Endodermal cell (in vitro differentiated cells): ENCODE results near the gene TBC1D4. TPM values are rescaled to one million over a fixed set of nuclear protein-coding genes. Genes with fewer than 3 reads are reported as not detected.

ENCODE experiments used
- DNase-seq: peaks from one replicate; pipeline ENCODE4 v3.0.0-alpha.2; 2017
- H3K27ac ChIP-seq: 2 replicates; pipeline ENCODE4 v1.5.1; 2013; ENCODE audit warnings: mild to moderate bottlenecking, low read depth, low read length, moderate library complexity
- H3K27me3 ChIP-seq: 2 replicates; pipeline ENCODE4 v1.6.1; 2013; ENCODE audit warnings: mild to moderate bottlenecking, low read length, moderate library complexity; ENCODE audit not compliant: insufficient read depth, control insufficient read depth, poor library complexity, severe bottlenecking
- H3K36me3 ChIP-seq: 2 replicates; pipeline ENCODE4 v1.7.0; 2013; ENCODE audit warnings: mild to moderate bottlenecking, low read length, moderate library complexity; ENCODE audit not compliant: control insufficient read depth, insufficient read depth
- H3K4me1 ChIP-seq: one replicate; pipeline ENCODE4 v1.7.0; 2013; ENCODE audit warnings: low read length; ENCODE audit not compliant: control insufficient read depth, insufficient read depth
- H3K4me3 ChIP-seq: 2 replicates; pipeline ENCODE4 v1.5.1; 2013; ENCODE audit warnings: mild to moderate bottlenecking, low read length, moderate library complexity
- H3K9ac ChIP-seq: 2 replicates; pipeline ENCODE4 v1.6.1; 2013; ENCODE audit warnings: mild to moderate bottlenecking, low read length, moderate library complexity; ENCODE audit not compliant: poor library complexity, severe bottlenecking; ENCODE audit errors: extremely low read depth
- H3K9me3 ChIP-seq: 2 replicates; pipeline ENCODE4 v1.6.1; 2013; ENCODE audit warnings: mild to moderate bottlenecking, low read length, moderate library complexity; ENCODE audit not compliant: control insufficient read depth
- H3K27ac Mint-ChIP-seq: 2 replicates; pipeline ENCODE4 v1.8.0; 2020; ENCODE audit warnings: mixed read lengths
- H3K27me3 Mint-ChIP-seq: 2 replicates; pipeline ENCODE4 v1.8.0; 2021; ENCODE audit warnings: mild to moderate bottlenecking, mixed read lengths; ENCODE audit not compliant: insufficient read depth
- H3K36me3 Mint-ChIP-seq: 2 replicates; pipeline ENCODE4 v1.8.0; 2020; ENCODE audit warnings: low read depth, mixed read lengths
- H3K4me1 Mint-ChIP-seq: 2 replicates; pipeline ENCODE4 v1.8.0; 2020; ENCODE audit warnings: mixed read lengths
- H3K4me3 Mint-ChIP-seq: 2 replicates; pipeline ENCODE4 v1.8.0; 2020; ENCODE audit warnings: mild to moderate bottlenecking, moderate library complexity, mixed read lengths
- H3K9me3 Mint-ChIP-seq: 2 replicates; pipeline ENCODE4 v1.8.0; 2020; ENCODE audit warnings: mild to moderate bottlenecking, mixed read lengths
- WGBS, 2 experiments: methylation state at CpG; one replicate each; pipeline versions ENCODE4 v1.1.5 to v1.1.7; 2013; ENCODE audit warnings: missing lambda C conversion rate in 2 of 2, mixed read lengths in 1 of 2; ENCODE audit not compliant: insufficient coverage in 1 of 2, insufficient read length in 1 of 2; 5-methylcytosine and 5-hydroxymethylcytosine counted together
- total RNA-seq, 2 donors: library from RNA; stranded (reverse); fragmentation: NEBNext Ultra II Directional in 1 of 2; extraction: Animal tissue kit (Norgen Biotek cat#: 25700) in 1 of 2; gene quantifications; 2 replicates in 1 of 2; 3 replicates in 1 of 2; pipeline ENCODE4 v1.2.1, GENCODE V29; 2021
- TF ChIP-seq, protein P1 (sequence below): fragments of 200-600 bp; sonication (generic); conservative IDR thresholded peaks from 2 replicates; pipeline ENCODE4 v1.5.0; 2021; ENCODE audit warnings: antibody characterized with exemption, mild to moderate bottlenecking

Gene TBC1D4
- total RNA-seq, 2 donors from 2014 or later, result 3.2 to 4.7 TPM

DNA sequence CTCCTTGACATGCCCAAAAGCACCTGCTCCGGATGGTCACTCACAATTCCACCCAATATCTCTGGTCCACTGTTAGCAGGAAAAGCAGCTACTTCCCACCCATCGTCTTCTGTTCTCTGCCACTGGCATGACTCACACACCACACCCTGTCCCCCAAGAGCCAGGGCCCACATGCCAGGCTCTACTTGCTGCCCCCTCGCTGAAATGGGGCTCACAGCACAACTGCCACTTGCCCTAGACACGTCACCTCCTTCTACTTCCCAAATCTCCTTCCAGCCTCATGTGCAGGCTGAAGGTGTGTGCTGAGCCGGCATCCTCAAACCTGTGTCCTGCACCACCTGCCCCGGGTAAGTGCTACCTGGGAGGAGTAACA is 65.0 kb downstream of the TBC1D4 start:
- H3K4me1 Mint-ChIP-seq, result peaks cover 2% of the 10 kb centered on the region
- 87 to 95% methylated on average over 3 to 6 of the region's 6 CpGs for WGBS, 2 experiments
- Histone ChIP-seq H3K27ac (no peak overlapping the region), H3K27me3 (no peaks in the 10 kb centered on the region), H3K4me1 (no peaks in the 10 kb centered on the region), H3K9ac (no peak overlapping the region), H3K9me3 (no peaks in the 10 kb centered on the region), H3K36me3 (no peaks in the 10 kb centered on the region), H3K4me3 (no peak overlapping the region)
- H3K27ac Mint-ChIP-seq, result no peak overlapping the region
- H3K9me3 Mint-ChIP-seq, result no peaks in the 10 kb centered on the region
- no peaks in the 10 kb centered on the region for H3K36me3 Mint-ChIP-seq
- TF ChIP-seq, protein P1, sequence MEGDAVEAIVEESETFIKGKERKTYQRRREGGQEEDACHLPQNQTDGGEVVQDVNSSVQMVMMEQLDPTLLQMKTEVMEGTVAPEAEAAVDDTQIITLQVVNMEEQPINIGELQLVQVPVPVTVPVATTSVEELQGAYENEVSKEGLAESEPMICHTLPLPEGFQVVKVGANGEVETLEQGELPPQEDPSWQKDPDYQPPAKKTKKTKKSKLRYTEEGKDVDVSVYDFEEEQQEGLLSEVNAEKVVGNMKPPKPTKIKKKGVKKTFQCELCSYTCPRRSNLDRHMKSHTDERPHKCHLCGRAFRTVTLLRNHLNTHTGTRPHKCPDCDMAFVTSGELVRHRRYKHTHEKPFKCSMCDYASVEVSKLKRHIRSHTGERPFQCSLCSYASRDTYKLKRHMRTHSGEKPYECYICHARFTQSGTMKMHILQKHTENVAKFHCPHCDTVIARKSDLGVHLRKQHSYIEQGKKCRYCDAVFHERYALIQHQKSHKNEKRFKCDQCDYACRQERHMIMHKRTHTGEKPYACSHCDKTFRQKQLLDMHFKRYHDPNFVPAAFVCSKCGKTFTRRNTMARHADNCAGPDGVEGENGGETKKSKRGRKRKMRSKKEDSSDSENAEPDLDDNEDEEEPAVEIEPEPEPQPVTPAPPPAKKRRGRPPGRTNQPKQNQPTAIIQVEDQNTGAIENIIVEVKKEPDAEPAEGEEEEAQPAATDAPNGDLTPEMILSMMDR, result no peak
- no peaks in the 10 kb centered on the region for H3K27me3 Mint-ChIP-seq
- no peak for DNase-seq
- no peak overlapping the region for H3K4me3 Mint-ChIP-seq

DNA sequence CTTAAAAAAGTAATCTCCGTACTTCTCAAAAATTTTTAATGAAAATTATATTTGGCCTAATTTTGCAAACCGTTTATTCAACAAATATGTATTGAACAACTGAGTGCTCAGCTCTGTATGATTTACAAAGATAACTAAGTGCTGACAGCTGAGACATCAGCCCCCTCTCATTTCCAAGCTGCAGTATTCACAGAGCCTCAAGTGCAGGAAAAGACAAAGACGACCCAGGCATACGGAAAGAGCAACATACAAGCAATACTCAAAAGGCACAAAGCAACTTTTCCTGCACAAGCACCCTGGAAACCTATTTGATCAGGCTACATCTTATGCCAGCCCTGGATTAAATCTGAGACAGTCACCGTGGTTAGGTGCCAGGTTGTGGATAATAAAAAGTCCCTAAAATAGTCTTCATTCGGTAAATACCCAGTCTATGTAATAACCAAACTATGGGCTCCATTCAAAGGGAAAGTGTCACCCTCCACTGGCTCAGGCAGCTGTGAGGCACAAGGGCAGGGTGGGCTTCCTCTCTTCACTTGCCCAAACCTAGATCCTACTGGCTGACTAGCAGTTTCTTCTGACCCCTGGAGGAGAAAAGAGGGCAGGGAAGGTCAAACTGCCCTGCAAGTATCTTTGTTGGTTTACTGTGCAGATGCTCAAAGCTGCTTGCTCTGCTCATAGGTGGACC is 65.5 kb downstream of the TBC1D4 start:
- TF ChIP-seq, protein P1, result peak; percentile 55
- no peaks in the 10 kb centered on the region for H3K36me3 Mint-ChIP-seq
- WGBS, 2 experiments, result 86 to 88% methylated on average over 2 to 5 of the region's 6 CpGs

DNA sequence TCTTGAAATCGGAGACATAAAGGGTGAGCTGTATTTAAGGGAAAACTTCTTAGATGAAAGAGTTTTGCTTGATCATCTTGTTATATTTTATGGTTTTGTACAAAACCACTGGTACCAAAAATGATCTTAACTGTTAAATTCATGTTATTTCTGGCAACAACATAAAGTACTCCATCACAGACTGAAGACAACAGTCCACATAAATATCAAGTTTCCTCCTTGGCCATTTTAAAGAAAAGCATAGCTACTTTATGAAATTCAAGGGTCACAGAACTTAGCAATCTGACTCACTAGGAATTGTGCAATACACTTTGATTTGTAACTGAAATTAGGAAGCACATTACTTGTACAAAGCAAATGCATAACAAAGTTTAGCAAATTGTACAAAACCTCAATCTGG is 66.3 kb downstream of the TBC1D4 start:
- Histone ChIP-seq H3K27me3 (no peaks in the 10 kb centered on the region), H3K27ac (no peak overlapping the region), H3K4me1 (no peaks in the 10 kb centered on the region), H3K9ac (no peak overlapping the region), H3K4me3 (no peak overlapping the region), H3K36me3 (no peaks in the 10 kb centered on the region), H3K9me3 (no peaks in the 10 kb centered on the region)
- Mint-ChIP-seq H3K36me3 (no peaks in the 10 kb centered on the region), H3K27ac (no peak overlapping the region), H3K4me1 (no peaks in the 10 kb centered on the region), H3K4me3 (no peak overlapping the region), H3K9me3 (no peaks in the 10 kb centered on the region), H3K27me3 (no peaks in the 10 kb centered on the region)
- TF ChIP-seq, protein P1, result no peak
- WGBS, 2 experiments, result 92% methylated on average over 1 of the region's 1 CpG; no CpG with 5 or more reads in 1 of the 2 experiments
- DNase-seq, result no peak

More for the DNA sequence above, 65.5 kb downstream of the TBC1D4 start:
- Mint-ChIP-seq H3K9me3 (no peaks in the 10 kb centered on the region), H3K4me1 (peaks cover 2% of the 10 kb centered on the region), H3K4me3 (no peak overlapping the region), H3K27me3 (no peaks in the 10 kb centered on the region), H3K27ac (no peak overlapping the region)
- H3K9me3 ChIP-seq, result no peaks in the 10 kb centered on the region
- no peaks in the 10 kb centered on the region for H3K27me3 ChIP-seq
- H3K4me1 ChIP-seq, result no peaks in the 10 kb centered on the region
- no peaks in the 10 kb centered on the region for H3K36me3 ChIP-seq
- H3K4me3 ChIP-seq, result no peak overlapping the region
- peak; percentile 55 for DNase-seq
- no peak overlapping the region for H3K27ac ChIP-seq
- H3K9ac ChIP-seq, result no peak overlapping the region
